G401.6 (cell line): ENCODE results near the gene FBLL1.
A peak's percentile ranks its signal among the peaks of the same experiment; 100 is the strongest.
"Not testable (repeated sequence)": the region's sequence is repeated elsewhere in the genome, so short reads cannot be mapped to it uniquely, and the experiment has no call there.

Experiments used
- FAIRE-seq: peaks from 2 replicates; lab custom pipeline; 2012; peaks lifted over from hg19 to GRCh38; lab: Jason Lieb, UNC

The FBLL1 gene

GRCh38 chr5:168528521-168529373, at the start of gene FBLL1:
TSS of gene FBLL1 (plus strand) at chr5:168529305. CDS start at chr5:168529505, 200 bp downstream.
- no peak for FAIRE-seq

GRCh38 chr5:168480601-168481000, 48.5 kb upstream of the FBLL1 start:
- FAIRE-seq: no peak

- no peak for FAIRE-seq
Observed at GRCh38 chr5:168481330-168481788, 47.7 kb upstream of the FBLL1 start.

- no peak for FAIRE-seq
Observed at GRCh38 chr5:168482361-168482760, 46.7 kb upstream of the FBLL1 start.

GRCh38 chr5:168486136-168486879, 42.8 kb upstream of the FBLL1 start, which contains the start of gene RARS1:
TSS of gene RARS1 (plus strand) at chr5:168486471. CDS start at chr5:168486499, 28 bp downstream.
- FAIRE-seq: peak; percentile 92

GRCh38 chr5:168489059-168489458, 40.0 kb upstream of the FBLL1 start:
- FAIRE-seq: no peak

- no peak for FAIRE-seq
Observed at GRCh38 chr5:168494057-168494555, 35.0 kb upstream of the FBLL1 start.

- FAIRE-seq: no peak
Observed at GRCh38 chr5:168502563-168503237, 26.4 kb upstream of the FBLL1 start.

- FAIRE-seq: peak; percentile 13
Observed at GRCh38 chr5:168513861-168514428, 15.2 kb upstream of the FBLL1 start.

- FAIRE-seq: no peak
Observed at GRCh38 chr5:168525856-168526255, 3.2 kb upstream of the FBLL1 start.

GRCh38 chr5:168527756-168528295, 1.3 kb upstream of the FBLL1 start:
- FAIRE-seq: no peak

- FAIRE-seq: no peak
Observed at GRCh38 chr5:168529374-168530234, 499 bp downstream of the FBLL1 start.

GRCh38 chr5:168530621-168531150, 1.6 kb downstream of the FBLL1 start:
- FAIRE-seq: no peak

- FAIRE-seq: no peak
Observed at GRCh38 chr5:168531191-168531590, 2.1 kb downstream of the FBLL1 start.

- no peak for FAIRE-seq
Observed at GRCh38 chr5:168531987-168532864, 3.1 kb downstream of the FBLL1 start.

GRCh38 chr5:168534351-168534750, 5.2 kb downstream of the FBLL1 start:
- not testable (repeated sequence) for FAIRE-seq

GRCh38 chr5:168537176-168537575, 8.1 kb downstream of the FBLL1 start:
- no peak for FAIRE-seq

- no peak for FAIRE-seq
Observed at GRCh38 chr5:168549554-168549953, 20.4 kb downstream of the FBLL1 start.

- no peak for FAIRE-seq
Observed at GRCh38 chr5:168550656-168551055, 21.6 kb downstream of the FBLL1 start.
